Transverse colon (tissue), 4 donors: ENCODE measurements around the gene KLRC2.

ENCODE experiments used
- CTCF ChIP-seq, 5 experiments: fragments of 200-600 bp in 3 of 5; fragments of 450-650 bp in 2 of 5; sonication (generic) in 3 of 5; IDR thresholded peaks; 1 replicate in 2 of 5; 2 replicates in 3 of 5; pipeline ENCODE4 v1.5.1; 2016 to 2017; ENCODE audit warnings: antibody characterized with exemption in 5 of 5, inconsistent platforms in 3 of 5, mild to moderate bottlenecking in 2 of 5, moderate library complexity in 1 of 5
- POLR2A ChIP-seq: fragments of 450-650 bp; IDR thresholded peaks from one replicate; pipeline ENCODE4 v1.6.1; 2016; ENCODE audit warnings: antibody characterized with exemption, mild to moderate bottlenecking, moderate library complexity
- POLR2AphosphoS5 ChIP-seq, 3 donors: sonication (generic); formaldehyde crosslinking; IDR thresholded peaks; one replicate each; pipeline ENCODE4 v1.6.1; 2016; ENCODE audit warnings: antibody characterized with exemption in 3 of 3

GRCh38 chr12:10395390-10395998 lies 40.3 kb downstream of the KLRC2 start:
- no peak for TF ChIP-seq POLR2AphosphoS5 (IDR thresholded peaks at IDR 0.05)
- TF ChIP-seq CTCF (IDR thresholded peaks at IDR 0.05) = no peak
- TF ChIP-seq POLR2A = peak; percentile 13
